ENCODE data around the gene CDK5. TPM values are rescaled to one million over a fixed set of nuclear protein-coding genes. Genes with fewer than 3 reads are reported as not detected.
A peak's percentile ranks its signal among the peaks of the same experiment; 100 is the strongest.

The CDK5 gene
- total and polyA plus RNA-seq, 2 donors (not counting 1 experiment from before 2014, with no cell fraction given): 8.2 to 8.4 TPM

DNA sequence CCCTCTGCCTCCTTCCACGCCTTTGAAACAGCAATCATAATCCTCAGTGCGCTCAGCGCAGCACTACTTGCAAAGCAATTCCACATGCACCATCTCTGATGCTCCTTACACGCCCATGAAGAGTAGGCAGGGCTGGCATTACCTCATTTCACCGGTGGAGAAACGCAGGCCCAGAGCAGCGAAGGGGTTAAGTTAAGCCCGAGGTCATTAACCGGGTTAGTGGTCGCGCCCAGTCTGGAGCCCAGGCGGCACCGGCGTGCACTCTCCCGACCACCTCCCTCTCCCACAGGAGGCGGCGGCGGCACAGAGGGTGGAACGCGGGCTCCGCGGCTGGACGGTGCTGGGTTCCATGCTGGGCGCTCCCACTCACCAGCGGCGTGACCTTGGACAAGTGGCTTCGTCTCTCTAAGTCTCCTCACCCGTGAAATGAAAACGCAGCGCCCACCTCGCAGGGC is 22.4 kb upstream of the CDK5 start:
- peaks cover 5% of the 10 kb centered on the region for H3K27me3 Mint-ChIP-seq
- H3K4me3 ChIP-seq (ENCODE audit: control extremely low read depth in 1 of 5, extremely low read depth in 1 of 5, insufficient read depth in 1 of 5, low read depth in 2 of 5, low read length in 4 of 5): peak overlapping the region; percentile 58 to 92 (median 89)
- peak overlapping the region; percentile 68 to 92 for H3K27ac ChIP-seq (ENCODE audit: low read length in 2 of 2)
- peaks cover 0 to 15% (median 5%) of the 10 kb centered on the region in 4 experiments for H3K27me3 ChIP-seq (replicated peaks in 1 of 4; ENCODE audit: control extremely low read depth in 1 of 4, control insufficient read depth in 3 of 4, insufficient read depth in 4 of 4, low read length in 3 of 4)
- peak overlapping the region; percentile 88 for H3K27ac Mint-ChIP-seq
- H3K9me3 Mint-ChIP-seq (ENCODE audit: insufficient read depth): no peaks in the 10 kb centered on the region
- H2AFZ ChIP-seq (ENCODE audit: insufficient read depth, low read depth, low read length, poor library complexity, severe bottlenecking): peak overlapping the region; percentile 92
- peak overlapping the region; percentile 87 for H3K4me3 Mint-ChIP-seq
- peak overlapping the region; percentile 85 for H3K9ac ChIP-seq (ENCODE audit: low read length)
- H3K9me3 ChIP-seq (ENCODE audit: control extremely low read depth in 1 of 3, control insufficient read depth in 2 of 3, insufficient read depth in 1 of 3, low read length in 2 of 3): no peaks in the 10 kb centered on the region
- H4K20me1 ChIP-seq (ENCODE audit: control insufficient read depth, insufficient read depth, low read length, poor library complexity, severe bottlenecking): peaks cover 26% of the 10 kb centered on the region
- H3K79me2 ChIP-seq (ENCODE audit: control insufficient read depth, insufficient read depth, low read length): peaks cover 39% of the 10 kb centered on the region
- peak overlapping the region; percentile 95 for H3K4me2 ChIP-seq (replicated peaks; ENCODE audit: low read depth, low read length, poor library complexity, severe bottlenecking)
- WGBS (ENCODE audit: insufficient coverage): 2% methylated on average over 31 of the region's 31 CpGs
- DNase-seq (no peak), ATAC-seq (ENCODE audit: low read depth) (no peak)
- intact Hi-C loops (cut with micrococcal nuclease): loop anchor here (1.0 to 10.0 kb wide), 7 partner anchors 21 to 1308 kb away; partner anchors contain the start of genes KCNH2, NUB1, SLC4A2 and ZNF467
- H3K4me1 Mint-ChIP-seq: peaks cover 47% of the 10 kb centered on the region
- peaks cover 0 to 13% of the 10 kb centered on the region in 2 experiments for H3K36me3 ChIP-seq (replicated peaks in 1 of 2; ENCODE audit: control extremely low read depth in 1 of 2, control insufficient read depth in 1 of 2, extremely low read depth in 1 of 2, insufficient read depth in 2 of 2, low read length in 1 of 2)
- POLR2A ChIA-PET: interaction anchor here (1.2 kb wide), 1 partner anchor 52 kb away, joined by 8 read pairs; the partner anchor contains the start of gene ABCB8
- TF ChIP-seq, protein P1, sequence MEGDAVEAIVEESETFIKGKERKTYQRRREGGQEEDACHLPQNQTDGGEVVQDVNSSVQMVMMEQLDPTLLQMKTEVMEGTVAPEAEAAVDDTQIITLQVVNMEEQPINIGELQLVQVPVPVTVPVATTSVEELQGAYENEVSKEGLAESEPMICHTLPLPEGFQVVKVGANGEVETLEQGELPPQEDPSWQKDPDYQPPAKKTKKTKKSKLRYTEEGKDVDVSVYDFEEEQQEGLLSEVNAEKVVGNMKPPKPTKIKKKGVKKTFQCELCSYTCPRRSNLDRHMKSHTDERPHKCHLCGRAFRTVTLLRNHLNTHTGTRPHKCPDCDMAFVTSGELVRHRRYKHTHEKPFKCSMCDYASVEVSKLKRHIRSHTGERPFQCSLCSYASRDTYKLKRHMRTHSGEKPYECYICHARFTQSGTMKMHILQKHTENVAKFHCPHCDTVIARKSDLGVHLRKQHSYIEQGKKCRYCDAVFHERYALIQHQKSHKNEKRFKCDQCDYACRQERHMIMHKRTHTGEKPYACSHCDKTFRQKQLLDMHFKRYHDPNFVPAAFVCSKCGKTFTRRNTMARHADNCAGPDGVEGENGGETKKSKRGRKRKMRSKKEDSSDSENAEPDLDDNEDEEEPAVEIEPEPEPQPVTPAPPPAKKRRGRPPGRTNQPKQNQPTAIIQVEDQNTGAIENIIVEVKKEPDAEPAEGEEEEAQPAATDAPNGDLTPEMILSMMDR (IDR thresholded peaks at IDR 0.05): no peak
- CTCF ChIA-PET: interaction anchor here (0.9 to 1.6 kb wide), 2 partner anchors 21 to 44 kb away, joined by 4 to 6 read pairs; no protein-coding TSS in a partner anchor
- H3K4me1 ChIP-seq (ENCODE audit: control insufficient read depth in 2 of 2, insufficient read depth in 2 of 2, low read length in 2 of 2): peaks cover 36 to 47% of the 10 kb centered on the region in 2 donors

DNA sequence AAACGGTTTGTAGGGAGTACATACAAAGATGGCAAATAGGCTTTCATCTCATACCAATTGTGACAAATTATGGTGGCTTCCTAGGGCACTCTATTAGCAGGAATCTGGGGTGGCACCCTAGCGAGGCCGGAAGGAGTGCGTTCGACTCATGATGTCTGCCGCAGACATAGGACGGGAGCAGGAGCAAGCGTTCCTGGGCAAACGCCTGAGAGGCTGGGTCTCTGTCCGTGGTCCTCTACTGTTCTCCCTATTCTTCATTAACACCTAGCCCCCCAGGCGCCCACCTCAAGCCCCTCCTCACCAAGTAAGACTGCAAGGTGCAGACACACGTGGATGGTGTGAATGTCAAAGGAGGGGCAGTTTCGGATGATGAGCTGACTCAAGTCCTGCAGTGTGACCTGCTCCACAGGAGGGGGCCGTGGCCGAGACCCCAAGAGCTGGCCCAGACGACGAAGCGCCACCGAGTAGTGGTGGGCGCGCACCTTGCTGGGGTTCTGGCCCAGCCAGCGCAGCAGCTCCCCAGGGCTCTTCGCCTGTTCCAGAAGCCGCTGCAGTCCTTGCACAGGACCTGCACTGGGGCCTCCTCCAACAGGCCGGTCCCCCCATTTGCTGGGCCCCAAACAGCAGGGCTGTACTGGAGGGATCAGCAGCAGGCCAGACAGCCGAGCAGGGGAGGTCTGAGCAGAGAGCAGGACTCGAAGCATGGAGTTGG is 21.7 kb upstream of the CDK5 start:
- POLR2A ChIA-PET: no interaction called here
- Histone ChIP-seq H3K4me2 (replicated peaks; ENCODE audit: low read depth, low read length, poor library complexity, severe bottlenecking) (peak overlapping the region; percentile 95), H3K9me3 (ENCODE audit: control extremely low read depth in 1 of 3, control insufficient read depth in 2 of 3, insufficient read depth in 1 of 3, low read length in 2 of 3) (no peaks in the 10 kb centered on the region), H3K9ac (ENCODE audit: low read length) (peak overlapping the region; percentile 85), H2AFZ (ENCODE audit: insufficient read depth, low read depth, low read length, poor library complexity, severe bottlenecking) (no peak overlapping the region), H3K27me3 (replicated peaks in 1 of 4; ENCODE audit: control extremely low read depth in 1 of 4, control insufficient read depth in 3 of 4, insufficient read depth in 4 of 4, low read length in 3 of 4) (peaks cover 0 to 9% (median 2%) of the 10 kb centered on the region in 4 experiments), H3K4me3 (ENCODE audit: control extremely low read depth in 1 of 5, extremely low read depth in 1 of 5, insufficient read depth in 1 of 5, low read depth in 2 of 5, low read length in 4 of 5) (peak overlapping the region in 3 of 5 experiments; percentile 79 to 90 (median 89)), H4K20me1 (ENCODE audit: control insufficient read depth, insufficient read depth, low read length, poor library complexity, severe bottlenecking) (peaks cover 26% of the 10 kb centered on the region), H3K79me2 (ENCODE audit: control insufficient read depth, insufficient read depth, low read length) (peaks cover 39% of the 10 kb centered on the region), H3K4me1 (ENCODE audit: control insufficient read depth in 2 of 2, insufficient read depth in 2 of 2, low read length in 2 of 2) (peaks cover 33 to 46% of the 10 kb centered on the region in 2 donors), H3K36me3 (replicated peaks in 1 of 2; ENCODE audit: control extremely low read depth in 1 of 2, control insufficient read depth in 1 of 2, extremely low read depth in 1 of 2, insufficient read depth in 2 of 2, low read length in 1 of 2) (peaks cover 0 to 15% of the 10 kb centered on the region in 2 experiments), H3K27ac (ENCODE audit: low read length in 2 of 2) (peak overlapping the region in 1 of 2 donors; percentile 92)
- CTCF ChIA-PET: no interaction called here
- Mint-ChIP-seq H3K4me1 (peaks cover 42% of the 10 kb centered on the region), H3K9me3 (ENCODE audit: insufficient read depth) (no peaks in the 10 kb centered on the region), H3K27me3 (no peaks in the 10 kb centered on the region), H3K27ac (peak overlapping the region; percentile 88), H3K4me3 (peak overlapping the region; percentile 87)
- 95% methylated on average over 26 of the region's 27 CpGs for WGBS (ENCODE audit: insufficient coverage)
- intact Hi-C loops (cut with micrococcal nuclease): no loop called here
- DNase-seq (no peak), ATAC-seq (ENCODE audit: low read depth) (no peak)
- TF ChIP-seq, protein P1 (IDR thresholded peaks at IDR 0.05): no peak
- TF ChIP-seq EZH2 (IDR thresholded peaks at IDR 0.05; ENCODE audit: borderline replicate concordance, insufficient read depth, low read depth, low read length, poor library complexity, severe bottlenecking): no peak
